Astrocyte of the spinal cord (primary cell): Measurements from ENCODE around the gene HIF1A.
A peak's percentile ranks its signal among the peaks of the same experiment; 100 is the strongest.

ENCODE experiments used
- DNase-seq: peaks from one replicate; pipeline ENCODE4 v3.0.0; 2011; ENCODE audit warnings: low read depth, low spot score
- H3K4me3 ChIP-seq: 2 replicates; pipeline ENCODE4 v1.5.1; 2011; ENCODE audit warnings: low read depth, mild to moderate bottlenecking, low read length, moderate library complexity
- in situ Hi-C: cut with HindIII; loops from 2 replicates; pipeline ENCODE4 v1.10.0; 2017; ENCODE audit warnings: low sequenced_read_pairs
- TF ChIP-seq, protein P1 (sequence below): IDR thresholded peaks from 2 replicates; pipeline ENCODE4 v1.5.1; 2012; ENCODE audit warnings: low read depth, mild to moderate bottlenecking, low read length, inconsistent platforms

Gene HIF1A

DNA sequence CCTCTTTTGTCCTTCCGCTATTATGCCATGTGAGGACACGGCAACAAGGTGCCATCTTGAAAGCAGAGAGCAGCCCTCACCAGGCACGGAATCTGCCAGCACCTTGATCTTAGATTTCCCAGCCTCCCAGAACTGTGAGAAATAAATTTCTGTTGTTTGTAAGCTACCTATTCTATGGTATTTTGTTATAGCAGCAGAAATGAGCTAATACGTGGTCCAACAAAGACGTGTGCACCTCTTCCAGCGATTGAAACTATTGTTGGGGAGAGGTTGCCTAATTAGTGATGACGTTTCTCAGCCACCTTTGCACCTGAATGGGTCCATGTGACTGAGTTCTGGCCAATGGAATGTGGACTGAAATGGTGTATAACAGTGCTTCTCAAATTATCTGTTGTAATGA lies 64.6 kb downstream of the HIF1A start:
- DNase-seq, result no peak
- in situ Hi-C loops, result no loop called here
- TF ChIP-seq, protein P1, sequence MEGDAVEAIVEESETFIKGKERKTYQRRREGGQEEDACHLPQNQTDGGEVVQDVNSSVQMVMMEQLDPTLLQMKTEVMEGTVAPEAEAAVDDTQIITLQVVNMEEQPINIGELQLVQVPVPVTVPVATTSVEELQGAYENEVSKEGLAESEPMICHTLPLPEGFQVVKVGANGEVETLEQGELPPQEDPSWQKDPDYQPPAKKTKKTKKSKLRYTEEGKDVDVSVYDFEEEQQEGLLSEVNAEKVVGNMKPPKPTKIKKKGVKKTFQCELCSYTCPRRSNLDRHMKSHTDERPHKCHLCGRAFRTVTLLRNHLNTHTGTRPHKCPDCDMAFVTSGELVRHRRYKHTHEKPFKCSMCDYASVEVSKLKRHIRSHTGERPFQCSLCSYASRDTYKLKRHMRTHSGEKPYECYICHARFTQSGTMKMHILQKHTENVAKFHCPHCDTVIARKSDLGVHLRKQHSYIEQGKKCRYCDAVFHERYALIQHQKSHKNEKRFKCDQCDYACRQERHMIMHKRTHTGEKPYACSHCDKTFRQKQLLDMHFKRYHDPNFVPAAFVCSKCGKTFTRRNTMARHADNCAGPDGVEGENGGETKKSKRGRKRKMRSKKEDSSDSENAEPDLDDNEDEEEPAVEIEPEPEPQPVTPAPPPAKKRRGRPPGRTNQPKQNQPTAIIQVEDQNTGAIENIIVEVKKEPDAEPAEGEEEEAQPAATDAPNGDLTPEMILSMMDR, result no peak
- H3K4me3 ChIP-seq, result no peak overlapping the region

DNA sequence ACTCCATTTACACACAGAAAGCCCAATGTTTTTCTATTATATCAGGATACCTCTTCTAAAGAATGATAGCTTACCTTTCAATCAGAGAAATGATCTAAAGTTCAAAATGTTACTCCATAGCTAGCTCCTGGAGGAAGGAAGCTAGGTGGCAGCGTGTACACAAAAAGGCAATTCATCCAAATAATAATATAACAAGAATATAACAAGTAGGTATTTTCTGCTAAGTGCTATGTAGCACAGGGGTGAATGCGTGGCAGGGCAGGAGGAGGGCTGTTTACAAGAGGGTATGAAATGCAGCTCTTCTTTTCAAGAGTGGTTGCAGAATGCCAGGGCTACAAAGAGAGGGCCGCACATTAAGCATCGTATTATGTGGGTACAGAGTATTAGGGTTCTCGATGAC lies 66.2 kb downstream of the HIF1A start:
- TF ChIP-seq, protein P1, result no peak
- no peak for DNase-seq
- in situ Hi-C loops, result no loop called here
- peak overlapping the region; percentile 97 for H3K4me3 ChIP-seq

DNA sequence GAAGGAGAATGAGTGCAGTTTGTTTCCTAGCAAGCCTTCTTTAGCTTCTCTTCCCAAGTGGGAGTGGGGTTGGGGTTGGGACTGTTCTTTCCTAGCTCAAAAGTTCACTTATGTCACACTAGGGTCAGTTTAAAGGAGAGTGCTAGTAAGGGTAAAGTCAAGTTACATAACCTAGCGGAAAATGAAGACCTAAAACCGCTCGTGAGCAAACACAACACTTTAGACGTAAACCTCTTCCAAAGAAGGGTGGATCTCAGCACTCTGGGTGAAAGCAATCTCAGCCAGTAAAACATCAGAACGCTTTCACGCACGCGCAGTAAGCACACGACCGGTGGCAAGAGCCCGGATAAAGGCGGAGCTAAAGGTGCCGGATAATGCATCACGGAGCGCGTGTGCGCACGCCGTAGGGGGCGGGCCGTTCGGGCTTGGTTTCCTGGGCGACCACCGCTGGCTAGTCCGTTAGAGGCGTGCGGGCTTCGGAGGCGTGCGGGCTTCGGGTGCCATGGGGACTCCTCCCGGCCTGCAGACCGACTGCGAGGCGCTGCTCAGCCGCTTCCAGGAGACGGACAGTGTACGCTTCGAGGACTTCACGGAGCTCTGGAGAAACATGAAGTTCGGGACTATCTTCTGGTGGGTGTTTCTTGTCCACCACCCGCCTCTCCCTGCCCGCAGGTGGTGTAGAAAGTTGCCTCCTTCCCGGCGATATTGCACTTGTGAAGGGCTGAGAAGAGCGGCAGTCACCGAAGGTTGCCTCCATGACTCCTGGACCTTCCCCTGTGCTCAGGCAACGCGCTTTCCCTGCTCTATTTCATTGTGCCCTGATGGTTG lies 66.9 kb downstream of the HIF1A start, which contains the start of gene SNAPC1:
SNAPC1 (plus strand) TSS at position 462 of the 828 bp plus-strand sequence; CDS start at position 503, 41 bp downstream.
- peak; percentile 97 for DNase-seq
- H3K4me3 ChIP-seq, result peak within 1 kb of the TSS; percentile 97
- in situ Hi-C loops, result no loop called here
- TF ChIP-seq, protein P1, result no peak

DNA sequence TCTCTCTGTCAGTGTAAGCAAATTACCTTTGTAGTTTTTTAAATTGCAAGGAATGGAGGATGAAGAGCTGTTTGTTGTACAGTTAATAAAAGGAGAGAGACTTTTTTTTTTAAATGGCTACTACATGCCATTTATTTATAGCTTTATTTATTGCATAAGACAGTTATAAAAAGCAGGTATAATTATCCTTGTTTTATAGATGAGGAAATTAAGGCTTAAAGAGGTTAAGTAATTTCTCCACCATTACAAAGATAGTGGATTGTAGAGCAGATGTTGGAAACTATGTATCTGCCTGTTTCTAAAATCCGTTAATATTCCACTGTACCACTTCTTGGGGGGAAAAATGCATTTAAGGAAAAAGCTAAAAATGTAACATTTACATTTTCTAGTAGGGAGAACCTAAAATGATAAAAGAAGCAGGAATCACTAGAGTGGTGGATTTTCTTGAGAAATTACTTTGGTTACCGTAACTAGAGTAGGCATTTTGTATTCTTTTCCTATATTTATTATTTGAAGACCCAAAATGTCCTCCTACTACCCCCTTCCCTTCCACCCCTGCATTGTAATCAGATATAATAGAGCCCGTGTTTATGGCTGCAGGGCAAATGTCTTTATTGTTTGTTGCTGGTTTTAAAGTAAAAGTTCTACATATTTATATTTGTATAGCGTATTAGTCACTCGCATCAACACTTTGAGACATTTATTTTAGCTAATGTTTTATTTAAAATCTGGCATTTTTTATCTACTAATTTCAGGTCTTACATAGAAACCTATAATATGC lies 69.2 kb downstream of the HIF1A start:
- TF ChIP-seq, protein P1, result no peak
- DNase-seq, result no peak
- in situ Hi-C loops, result no loop called here
- peak overlapping the region; percentile 97 for H3K4me3 ChIP-seq

DNA sequence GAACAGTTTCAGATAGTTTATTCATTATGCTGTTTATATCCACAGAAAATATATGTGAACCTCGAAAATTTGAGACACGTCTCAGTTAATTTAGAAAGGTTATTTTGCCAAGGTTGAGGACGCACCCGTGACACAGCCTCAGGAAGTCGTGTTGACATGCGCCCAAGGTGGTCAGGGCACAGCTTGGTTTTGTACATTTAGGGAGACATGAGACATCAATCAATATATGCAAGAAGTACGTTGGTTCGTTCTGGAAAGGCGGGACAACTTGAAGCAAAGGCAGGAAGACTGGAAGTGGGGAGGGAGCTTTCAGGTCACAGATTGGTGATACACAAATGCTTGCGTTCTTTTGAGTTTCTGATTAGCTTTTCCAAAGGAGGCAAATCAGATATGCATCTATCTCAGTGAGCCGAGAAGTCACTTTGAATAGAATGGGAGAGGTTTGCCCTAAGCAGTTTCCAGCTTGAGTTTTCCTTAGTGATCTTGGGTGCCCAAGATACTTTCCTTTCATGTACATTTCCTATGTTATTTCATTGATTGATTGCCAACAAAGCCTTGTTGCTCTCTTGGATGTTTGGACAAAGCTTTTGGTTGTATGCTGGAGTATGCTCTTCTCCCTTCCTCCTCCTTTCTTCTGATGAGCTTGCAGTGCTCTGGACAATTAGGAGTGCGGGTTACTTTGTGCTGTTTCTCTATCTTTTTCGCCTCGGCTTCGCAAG lies 70.1 kb downstream of the HIF1A start:
- in situ Hi-C loops, result no loop called here
- DNase-seq, result no peak
- peak overlapping the region; percentile 17 for H3K4me3 ChIP-seq
- TF ChIP-seq, protein P1, result no peak

DNA sequence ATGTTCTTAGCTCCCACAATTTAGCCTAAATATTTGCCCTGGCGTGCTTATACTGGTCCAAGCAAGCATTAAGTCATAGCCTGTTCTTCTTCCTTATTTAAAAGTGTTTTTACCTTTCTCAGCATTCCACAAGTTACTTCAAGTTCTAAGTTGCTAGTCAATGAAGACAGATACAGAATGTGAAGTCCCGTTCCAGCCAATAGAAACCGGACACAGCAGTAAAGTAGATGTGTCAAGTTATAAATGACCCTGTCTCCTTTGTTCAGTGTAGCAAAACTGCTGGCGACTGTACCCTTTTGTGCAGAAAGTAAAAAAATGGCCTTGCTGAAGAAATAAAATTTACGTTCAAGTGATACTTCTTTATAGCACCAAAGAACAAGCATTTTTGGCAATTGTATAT lies 70.8 kb downstream of the HIF1A start:
- in situ Hi-C loops, result no loop called here
- TF ChIP-seq, protein P1, result no peak
- no peak for DNase-seq

More for the DNA sequence above, 70.8 kb downstream of the HIF1A start:
- peak overlapping the region; percentile 17 for H3K4me3 ChIP-seq
